GM21825 (cell line): Measurements from ENCODE around the gene ZNF594.
"Not testable (repeated sequence)": the region's sequence is repeated elsewhere in the genome, so short reads cannot be mapped to it uniquely, and the experiment has no call there.

Source experiments
- ATAC-seq: cut with Tn5 transposase; IDR thresholded peaks from one replicate; pipeline ENCODE4 v1.9.1; 2021; ENCODE audit warnings: mild to moderate bottlenecking, moderate library complexity; ENCODE audit not compliant: unreplicated experiment

ZNF594 gene

GRCh38 chr17:5137511-5138197, 54.0 kb downstream of the ZNF594 start:
- ATAC-seq = not testable (repeated sequence)

DNA sequence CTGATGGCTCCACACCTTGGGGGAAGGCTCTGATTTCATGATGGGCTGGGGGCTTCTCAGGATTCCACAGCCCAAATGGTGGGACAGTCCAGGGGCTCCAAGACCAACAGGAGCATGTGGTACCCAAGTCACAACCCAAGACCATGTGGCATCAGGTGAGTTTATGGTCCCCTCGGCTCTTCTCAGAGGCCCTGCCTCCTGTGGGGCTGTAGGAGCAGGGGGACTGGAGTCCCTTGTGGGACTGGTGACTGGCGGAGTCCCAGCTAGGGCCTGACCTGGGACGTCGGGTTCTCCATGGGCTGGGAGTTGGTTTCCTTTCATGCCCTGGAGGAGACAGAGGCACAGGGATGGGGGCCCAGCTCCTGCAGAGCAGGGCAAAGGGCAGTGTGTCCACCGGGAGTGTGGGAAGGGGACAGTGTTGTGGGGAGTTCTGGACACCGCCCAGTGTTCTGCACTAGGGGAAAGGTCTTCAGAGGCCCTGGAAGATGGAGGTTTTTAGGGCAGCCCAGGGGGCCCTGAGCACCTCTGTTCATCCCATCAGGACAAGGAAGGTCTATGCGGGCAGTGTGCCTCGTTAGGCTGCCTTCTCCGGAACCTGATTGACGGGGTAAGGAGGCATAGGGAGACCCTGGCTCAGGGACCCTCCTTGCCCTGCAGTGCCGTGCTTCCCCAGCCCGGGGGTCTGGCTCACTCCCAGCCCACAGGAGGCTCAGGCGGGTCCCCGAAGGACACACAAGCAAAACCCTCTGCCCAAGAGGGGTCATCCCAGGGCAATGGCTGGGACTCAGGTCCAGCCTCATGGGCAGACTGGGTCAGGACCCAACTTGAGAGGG, 54.9 kb downstream of the ZNF594 start:
- not testable (repeated sequence) for ATAC-seq

DNA sequence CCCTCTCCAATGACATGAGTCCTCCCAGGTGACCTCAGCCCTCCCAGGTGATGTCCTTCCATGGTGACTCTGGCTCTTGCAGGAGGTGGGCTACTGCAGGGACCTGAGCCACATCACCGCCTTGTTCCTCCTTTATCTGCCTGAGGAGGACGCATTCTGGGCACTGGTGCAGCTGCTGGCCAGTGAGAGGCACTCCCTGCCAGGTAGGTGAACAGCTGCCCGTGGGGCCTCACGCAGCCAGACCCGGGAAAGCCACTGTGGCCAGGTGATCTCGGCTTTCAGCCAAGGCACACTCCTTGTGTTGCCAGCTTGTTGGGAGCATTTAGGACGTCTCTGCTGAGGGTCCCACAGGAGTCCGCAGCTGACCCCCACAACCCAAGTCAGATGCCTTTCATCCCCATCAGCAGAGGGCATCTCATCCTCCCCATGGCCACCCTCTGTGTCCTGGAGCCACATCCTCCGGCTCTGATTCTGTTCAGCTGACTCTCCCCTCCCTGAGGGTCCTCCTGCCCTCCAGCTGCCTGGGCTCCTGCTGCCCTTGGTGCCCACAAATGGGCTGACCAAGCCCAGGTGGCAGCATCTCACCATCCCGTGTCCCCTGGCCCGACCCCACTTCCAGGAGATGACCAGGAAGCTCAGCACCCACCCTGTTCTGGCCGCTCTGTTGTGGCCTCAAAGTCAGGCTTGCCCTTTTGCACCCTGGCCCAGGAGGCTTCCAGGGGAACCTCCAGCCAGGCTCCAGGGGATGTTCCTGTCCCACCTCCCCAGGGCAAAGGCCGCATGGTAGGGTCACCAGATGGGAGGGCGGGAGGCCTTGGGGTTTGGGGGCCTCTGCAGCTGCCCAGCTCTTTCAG, 55.7 kb downstream of the ZNF594 start:
- ATAC-seq = no peak

GRCh38 chr17:5135131-5135712, 56.4 kb downstream of the ZNF594 start:
- ATAC-seq = not testable (repeated sequence)

DNA sequence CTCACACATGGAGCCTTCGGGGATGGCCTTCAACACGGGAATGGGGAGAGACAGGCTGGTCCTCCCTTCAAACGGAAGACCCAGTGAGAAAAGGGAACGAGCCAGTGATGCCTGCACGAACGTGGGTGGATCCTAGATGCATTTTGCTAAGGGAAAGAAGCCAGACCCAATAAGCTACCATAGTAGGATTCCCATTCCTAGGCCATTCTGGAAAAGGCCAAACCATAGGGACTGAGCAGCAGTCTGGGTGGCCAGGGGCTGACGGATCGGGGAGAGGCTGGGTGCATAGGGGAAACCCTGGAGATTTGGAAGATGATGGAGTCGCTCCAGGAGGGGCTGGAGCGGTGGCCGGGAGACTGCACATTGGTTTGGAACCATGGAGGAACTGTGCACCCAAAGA, 57.1 kb downstream of the ZNF594 start:
- not testable (repeated sequence) for ATAC-seq

DNA sequence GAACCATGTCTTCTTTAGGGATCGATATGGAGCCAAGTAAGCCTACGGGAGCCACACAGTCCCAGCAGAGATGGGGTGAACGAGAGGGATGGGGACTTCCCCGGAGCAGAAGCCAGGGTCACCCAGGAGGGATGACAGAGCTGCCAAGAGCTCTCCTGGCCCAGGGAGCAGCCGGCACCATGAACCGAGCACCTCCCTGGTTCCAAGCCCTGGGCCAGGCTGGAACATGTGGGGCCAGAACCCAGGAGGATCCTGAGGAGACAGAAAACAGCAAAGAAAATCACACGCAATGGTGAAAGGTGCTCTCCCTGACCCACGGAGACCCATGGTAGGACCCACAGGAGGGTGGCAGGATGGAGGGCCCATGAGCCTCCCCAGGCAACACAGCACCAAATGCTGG, 57.7 kb downstream of the ZNF594 start:
- ATAC-seq = not testable (repeated sequence)

GRCh38 chr17:5133311-5133710, 58.4 kb downstream of the ZNF594 start:
- no peak for ATAC-seq

GRCh38 chr17:5132503-5133225, 59.0 kb downstream of the ZNF594 start:
- ATAC-seq = not testable (repeated sequence)

DNA sequence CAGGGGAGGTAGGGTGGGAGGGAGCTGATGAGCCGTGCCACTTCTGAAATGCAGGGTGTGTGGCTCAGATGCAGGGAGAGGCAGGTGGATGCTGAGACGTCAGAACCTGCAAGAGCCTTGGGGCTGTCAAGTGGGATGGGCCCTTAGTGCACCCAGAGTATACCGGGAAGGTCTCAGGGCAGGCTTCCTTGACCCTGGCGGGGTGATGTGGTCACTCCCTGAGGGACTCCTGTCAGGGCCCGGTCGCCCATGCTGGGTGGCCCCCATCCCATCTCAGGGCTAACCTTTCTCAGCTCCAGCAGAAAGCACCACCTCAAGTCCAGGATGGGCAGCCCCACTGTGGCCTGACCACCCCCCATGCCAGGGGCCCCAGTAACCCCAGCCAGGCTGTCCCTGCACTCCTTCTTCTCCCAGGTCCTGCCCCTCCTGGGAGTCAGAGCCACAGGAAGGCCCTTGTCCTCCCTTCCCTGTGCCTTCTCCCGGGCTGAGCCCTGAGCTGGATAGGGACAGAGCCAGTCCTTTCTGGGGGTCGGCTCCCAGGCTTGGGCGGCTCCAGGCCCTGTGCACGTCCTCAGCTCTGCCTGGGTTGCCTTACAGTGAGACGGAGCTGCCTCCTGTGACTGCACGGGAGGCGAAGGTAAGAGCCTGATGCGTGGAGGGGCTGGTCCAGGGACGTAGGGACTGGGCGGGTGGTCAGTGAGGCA, 59.7 kb downstream of the ZNF594 start:
- not testable (repeated sequence) for ATAC-seq

DNA sequence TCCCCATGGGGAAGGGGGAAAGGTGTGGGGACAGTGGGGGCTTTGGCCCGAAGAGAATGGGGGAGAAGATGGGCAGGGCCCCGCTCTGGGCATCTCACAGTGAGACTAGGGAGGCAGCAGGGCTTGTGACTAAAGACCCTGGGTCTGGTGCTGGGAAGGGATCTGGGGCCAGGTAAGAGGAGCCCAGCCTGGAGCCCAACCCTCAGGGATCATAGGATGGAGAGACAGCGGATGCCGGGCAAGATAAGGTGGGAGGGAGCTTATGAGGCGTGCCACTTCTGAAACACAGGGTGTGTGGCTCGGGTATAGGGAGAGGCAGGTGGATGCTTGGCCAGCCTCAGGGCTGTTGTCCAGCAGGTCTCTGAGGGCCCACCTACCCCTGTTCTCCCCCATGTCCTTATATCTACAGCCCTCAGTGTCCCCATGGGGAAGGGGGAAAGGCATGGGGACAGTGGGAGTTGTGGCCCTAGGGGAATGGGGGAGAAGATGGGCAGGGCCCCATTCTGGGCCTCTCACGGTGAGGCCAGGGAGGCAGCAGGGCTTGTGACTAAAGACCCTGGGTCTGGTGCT, 60.4 kb downstream of the ZNF594 start:
- ATAC-seq = no peak

DNA sequence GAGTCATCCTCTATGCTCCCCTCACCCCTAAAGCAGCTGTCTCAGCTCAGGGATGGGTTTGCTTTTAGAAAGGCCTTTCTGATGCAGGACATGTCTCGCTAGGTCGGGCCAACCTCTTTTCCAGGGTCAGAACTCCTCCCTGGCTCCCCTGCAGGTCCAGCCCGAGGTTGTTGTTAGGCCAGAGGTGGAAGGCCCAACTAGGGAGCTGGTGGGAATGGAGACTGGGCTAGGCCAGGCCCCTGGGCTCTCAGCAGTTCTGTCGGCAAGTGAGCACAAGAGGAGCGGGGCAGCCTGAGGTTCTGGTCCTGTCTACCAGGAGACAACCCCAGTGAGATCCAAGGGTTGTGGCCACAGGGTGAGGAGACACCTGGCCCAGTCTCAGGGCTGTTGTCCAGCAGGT, 61.0 kb downstream of the ZNF594 start:
- not testable (repeated sequence) for ATAC-seq

DNA sequence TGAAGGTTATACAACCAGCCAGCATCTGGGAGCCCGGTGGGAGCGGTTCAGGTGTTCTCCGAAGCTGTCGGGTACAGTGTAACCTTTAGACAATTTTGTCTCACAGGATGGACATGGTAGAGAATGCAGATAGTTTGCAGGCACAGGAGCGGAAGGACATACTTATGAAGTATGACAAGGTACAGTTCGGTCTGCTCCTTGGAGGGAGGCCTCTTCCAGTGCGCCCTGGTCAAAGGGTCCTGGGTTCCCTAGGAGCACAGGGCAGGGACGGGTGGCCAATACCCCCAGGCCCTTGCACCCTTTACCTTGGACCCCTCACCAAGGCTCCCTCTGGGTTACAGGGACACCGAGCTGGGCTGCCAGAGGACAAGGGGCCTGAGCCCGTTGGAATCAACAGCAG, 61.4 kb downstream of the ZNF594 start:
- ATAC-seq = not testable (repeated sequence)

DNA sequence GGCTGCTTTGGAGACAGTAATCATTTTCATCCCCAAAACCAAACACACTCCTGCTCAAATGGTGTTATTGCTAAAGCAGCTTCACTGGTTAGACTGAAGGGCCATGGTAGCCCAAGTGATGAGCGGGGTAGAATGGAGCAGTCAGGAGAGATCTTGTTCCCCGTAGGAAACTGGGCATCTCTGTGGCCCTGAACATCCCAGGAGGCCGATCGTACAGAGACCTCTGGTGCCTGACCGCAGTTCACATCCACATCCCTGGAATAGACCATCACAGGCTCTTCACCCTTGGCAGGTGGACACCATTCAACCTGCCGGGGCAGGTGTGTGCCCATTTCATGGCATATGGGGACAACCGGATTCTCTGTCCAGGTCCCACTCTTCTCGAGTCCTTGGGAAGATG, 61.9 kb downstream of the ZNF594 start:
- not testable (repeated sequence) for ATAC-seq
